HG03139 (cell line): Measurements from ENCODE around the gene SRSF10.
"Not testable (repeated sequence)": the region's sequence is repeated elsewhere in the genome, so short reads cannot be mapped to it uniquely, and the experiment has no call there.

Experiments
- ATAC-seq: cut with Tn5 transposase; IDR thresholded peaks from one replicate; pipeline ENCODE4 v1.9.1; 2021; ENCODE audit not compliant: unreplicated experiment

Gene SRSF10

GRCh38 chr1:23959461-23960290 is 20.5 kb downstream of the SRSF10 start, which contains the start of gene PNRC2:
TSS of gene PNRC2 (plus strand) at chr1:23959828. CDS start at chr1:23961458, 1,630 bp downstream.
- peak; percentile 77 for ATAC-seq

DNA sequence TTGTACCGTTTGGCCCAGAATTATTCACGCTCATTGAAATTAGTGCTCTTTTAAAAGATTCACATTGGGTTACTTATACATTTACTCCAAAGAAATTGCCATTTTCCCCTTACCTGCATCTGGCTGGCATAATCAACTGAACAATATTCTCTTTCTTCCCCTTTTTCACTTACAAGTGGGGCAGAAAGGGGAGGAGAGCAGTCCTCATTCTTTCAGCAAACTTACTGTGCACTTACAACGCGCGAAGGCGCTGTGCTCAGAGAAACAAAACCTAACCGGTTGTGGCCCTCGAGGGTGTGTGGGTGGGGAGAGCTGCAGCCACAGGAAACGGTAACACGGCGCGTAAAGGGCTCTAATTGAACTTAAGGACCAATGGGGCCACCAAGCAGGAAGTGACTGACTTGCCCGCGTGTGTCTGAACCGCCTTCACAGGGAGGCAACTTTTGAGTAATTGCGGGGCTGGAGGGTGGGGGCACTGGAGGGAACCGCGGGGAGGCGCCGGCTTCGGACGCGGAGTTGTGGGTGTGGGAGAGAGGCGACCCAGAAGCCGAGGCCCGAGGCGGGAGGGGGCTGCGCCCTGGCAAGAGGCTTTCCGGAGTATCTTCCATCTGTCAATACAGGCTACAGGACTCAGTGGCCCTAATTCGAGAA is 21.2 kb downstream of the SRSF10 start:
- ATAC-seq, result peak; percentile 63

DNA sequence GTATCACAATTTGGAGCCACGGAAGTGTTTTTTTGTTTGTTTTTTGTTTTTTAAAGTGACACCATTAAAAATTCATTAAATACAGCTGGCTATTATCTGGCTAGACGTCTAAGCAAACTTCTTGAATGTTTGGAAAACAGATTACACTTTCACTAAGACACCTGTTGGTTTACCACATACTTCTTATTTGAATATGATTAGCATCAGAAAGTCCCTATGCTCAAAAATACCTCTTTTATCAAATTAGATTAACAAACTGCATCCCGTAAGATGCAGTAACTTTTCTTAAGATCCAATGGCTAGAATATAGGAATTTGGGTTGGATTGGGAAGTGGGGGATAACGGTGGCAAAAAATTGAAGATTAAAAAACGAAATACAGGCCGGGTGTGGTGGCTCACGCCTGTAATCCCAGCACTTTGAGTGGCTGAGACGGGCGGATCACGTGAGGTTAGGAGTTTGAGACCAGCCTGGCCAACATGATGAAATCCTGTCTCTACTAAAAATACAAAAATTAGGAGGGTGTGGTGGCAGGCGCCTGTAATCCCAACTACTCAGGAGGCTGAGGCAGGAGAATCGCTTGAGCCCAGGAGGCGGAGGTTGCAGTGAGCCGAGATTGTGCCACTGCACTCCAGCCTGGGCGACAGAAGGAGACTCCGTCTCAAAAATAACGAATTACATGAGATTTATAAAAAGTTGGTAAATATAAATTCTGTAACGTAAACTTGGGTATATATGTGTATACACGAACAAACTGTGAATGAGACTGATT is 21.9 kb downstream of the SRSF10 start:
- ATAC-seq, result not testable (repeated sequence)

DNA sequence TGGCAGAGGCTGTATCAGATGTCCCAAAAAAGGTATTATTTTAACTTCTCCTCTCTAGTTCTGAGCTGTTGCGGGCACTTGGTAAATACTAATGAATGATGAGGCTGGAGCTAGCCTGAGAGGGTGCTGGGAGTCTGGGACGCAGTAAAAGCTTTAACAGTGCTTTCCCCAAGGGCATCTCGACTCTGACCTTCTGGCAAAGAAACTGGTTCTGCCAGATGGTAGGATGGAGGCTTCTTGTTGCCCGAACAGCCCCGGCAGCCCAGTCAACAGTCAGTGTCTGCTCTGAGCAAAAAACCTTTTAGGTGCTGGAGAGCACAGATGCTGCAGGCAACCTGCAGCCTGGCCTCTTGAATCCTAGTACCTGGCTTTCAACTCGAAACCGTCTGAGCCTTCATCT is 23.0 kb downstream of the SRSF10 start:
- ATAC-seq, result no peak

GRCh38 chr1:23953020-23953419 is 27.1 kb downstream of the SRSF10 start:
- ATAC-seq, result no peak

DNA sequence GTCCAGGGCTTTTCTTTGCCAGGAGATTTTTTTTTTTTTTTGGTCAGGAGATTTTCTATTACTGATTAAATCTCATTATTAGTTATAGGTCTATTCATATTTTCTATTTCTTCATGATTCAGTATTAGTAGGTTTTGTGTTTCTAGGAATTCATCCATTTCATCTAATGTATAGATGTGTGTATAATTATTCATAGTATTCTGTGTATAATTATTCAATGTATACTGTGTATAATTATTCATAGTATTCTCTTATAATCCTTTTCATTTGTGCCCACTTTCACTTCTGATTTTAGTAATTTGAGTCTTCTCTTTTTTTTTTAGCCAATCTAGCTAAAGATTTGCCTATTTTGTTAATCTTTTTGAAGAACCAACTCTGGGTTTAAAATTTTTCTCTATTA is 32.8 kb downstream of the SRSF10 start:
- ATAC-seq, result no peak

- no peak for ATAC-seq
Measured at GRCh38 chr1:23936481-23937176, 43.5 kb downstream of the SRSF10 start.

GRCh38 chr1:23931491-23931880 is 48.6 kb downstream of the SRSF10 start:
- no peak for ATAC-seq

GRCh38 chr1:23930861-23931490 is 49.2 kb downstream of the SRSF10 start:
- no peak for ATAC-seq

DNA sequence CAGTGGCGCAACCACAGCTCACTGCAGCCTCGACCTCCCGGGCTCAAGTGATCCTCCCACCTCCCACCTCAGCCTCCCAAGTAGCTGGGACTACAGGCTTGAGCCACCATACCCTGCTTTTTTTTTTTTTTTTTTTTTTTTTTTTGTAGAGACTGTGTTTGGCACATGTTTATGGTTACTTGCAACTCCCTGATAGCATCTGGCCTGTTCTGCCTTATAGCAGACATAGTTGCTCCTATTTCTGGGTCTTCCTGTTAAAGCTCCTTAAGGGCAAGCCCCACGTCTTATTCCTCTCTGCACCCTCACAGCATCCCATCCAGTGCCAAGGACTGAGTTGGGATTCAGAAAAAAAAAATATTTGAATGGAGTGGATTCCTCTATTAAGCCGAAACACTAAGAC is 49.9 kb downstream of the SRSF10 start:
- ATAC-seq, result no peak

GRCh38 chr1:23928789-23929188 is 51.3 kb downstream of the SRSF10 start:
- ATAC-seq, result no peak

- ATAC-seq, result no peak
Measured at GRCh38 chr1:23927097-23927496, 53.0 kb downstream of the SRSF10 start.

GRCh38 chr1:23925279-23925678 is 54.8 kb downstream of the SRSF10 start:
- no peak for ATAC-seq

GRCh38 chr1:23924601-23925000 is 55.5 kb downstream of the SRSF10 start:
- no peak for ATAC-seq

DNA sequence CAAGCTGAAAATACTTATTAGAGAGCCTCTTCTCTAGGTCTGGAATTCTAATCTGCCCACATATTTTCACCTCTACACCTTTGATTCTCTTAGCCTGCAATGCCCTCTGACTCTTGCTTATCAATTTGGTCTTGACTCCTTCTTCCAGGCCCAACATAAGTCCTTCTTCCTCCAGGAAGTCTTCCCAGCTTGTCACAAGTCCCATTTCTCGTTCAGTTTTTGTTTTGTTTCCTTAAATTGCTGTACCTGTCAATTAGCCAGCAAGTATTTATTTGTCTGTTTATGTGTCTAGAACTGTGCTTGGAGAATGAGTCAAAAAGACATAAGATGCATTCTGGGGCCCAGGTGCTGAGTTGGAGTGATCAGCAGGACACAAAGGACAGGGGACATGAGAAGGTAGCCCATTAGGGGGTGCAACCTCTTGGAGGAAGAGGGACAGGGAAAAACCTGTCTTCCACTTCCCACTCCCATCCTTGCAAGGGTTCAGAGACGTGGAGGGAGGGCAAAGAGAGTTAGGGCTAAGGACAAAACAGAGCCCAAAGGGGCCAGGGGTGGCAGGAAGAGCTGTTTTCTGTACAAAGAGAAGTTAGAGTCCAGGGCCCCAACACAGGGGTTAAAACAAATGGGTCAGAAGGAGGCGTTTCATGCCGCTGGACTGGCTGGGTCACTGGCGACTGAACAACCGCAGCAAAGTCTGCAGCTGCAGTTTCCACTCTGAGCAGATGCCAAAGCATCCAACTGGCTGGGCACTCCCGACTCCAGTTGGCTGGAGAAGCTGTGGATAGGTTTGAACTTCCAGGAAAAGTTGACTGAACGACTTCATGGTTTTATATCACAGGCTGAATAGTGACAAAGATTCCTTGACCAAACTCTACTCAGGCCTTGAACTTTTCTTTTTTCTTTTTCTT is 56.3 kb downstream of the SRSF10 start:
- no peak for ATAC-seq

DNA sequence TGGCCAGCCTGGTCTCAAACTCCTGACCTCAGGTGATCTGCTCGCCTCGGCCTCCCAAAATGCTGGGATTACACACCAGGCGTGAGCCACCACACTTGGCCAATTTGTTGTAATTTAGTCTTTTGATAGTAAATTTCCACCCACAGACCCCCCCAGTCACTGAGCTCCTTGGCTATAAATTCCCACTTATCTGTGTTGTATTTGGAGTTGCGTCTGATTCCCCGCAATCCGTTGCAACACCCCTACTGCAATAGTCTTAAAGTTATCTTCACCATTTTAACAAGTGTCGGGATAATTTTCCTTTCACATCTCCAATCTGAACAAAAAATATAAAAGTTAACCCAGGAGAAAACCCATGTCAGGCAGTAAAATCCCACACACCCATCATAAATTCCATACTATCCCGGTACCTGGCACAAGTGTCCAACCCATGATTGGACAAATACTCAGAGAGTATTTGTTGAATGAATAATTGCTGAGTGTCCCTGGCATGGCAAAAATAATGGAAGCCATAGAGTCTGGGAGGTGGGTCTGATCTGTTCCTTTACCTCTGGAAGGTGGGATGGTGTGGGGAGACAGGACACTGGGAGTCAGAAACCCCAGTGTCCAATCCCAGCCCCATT is 57.7 kb downstream of the SRSF10 start:
- ATAC-seq, result no peak

DNA sequence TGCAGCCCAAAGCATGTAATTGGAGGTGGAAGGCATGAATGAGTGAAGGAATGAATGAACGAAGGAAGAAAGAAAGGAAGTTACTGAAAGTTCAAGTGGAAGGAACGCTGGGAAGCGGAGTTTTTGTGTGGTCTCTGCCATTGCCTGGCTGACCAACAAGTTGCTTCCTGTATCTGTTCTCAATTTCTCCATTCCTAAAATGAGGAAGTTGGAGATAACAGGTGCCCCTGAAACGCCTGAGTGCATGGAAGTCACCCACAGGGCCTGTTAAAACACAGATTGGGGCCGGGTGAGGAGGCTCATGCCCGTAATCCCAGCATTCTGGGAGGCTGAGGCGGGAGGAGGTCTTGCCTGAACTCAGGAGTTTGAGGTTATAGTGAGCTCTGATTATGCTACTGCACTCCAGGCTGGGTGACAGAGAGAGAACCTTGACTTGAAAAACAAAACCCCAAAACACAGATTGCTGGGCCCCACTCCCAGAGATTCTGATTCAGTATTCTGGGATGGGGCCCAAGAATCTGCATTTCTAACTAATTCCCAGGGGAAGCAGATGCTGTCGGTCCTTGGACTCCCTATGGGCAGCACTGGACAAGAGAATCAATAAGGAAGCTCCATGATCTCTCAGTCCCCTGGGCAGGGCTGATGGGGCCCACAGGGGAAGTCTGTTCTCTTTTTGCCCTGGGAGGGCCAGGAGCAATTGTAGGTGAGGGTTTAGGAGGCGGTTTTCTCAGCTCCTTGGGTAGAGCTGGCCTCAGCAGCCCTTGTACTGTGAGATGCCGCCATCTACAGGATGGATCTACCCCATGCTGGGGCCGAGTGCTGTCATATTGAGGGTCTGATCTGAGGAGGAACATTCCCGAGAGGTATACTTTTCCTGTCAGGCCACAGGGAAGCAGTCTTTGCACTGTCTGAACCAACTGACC is 63.7 kb downstream of the SRSF10 start:
- peak; percentile 46 for ATAC-seq

GRCh38 chr1:23915466-23915865 is 64.7 kb downstream of the SRSF10 start:
- no peak for ATAC-seq
